Activated naive CD4-positive, alpha-beta T cell treated with anti-CD3 and anti-CD28 coated beads, Interleukin-2, amount 10 ng/mL, durations not matched to agents 7 days and 5 days (primary cell): ENCODE results near the gene SLC7A10.

Experiments used
- CTCF ChIA-PET: fragments of 350-600 bp; sonication (Branson Sonifier 250); formaldehyde crosslinking; loops from one replicate; lab custom pipeline; 2021; ENCODE audit warnings: antibody characterized with exemption; lab: Charles Lee
- DNase-seq: peaks from one replicate; pipeline ENCODE4 v3.0.0-alpha.2; 2020
- H3K27ac Mint-ChIP-seq: one replicate; pipeline ENCODE4 v1.8.0; 2021; ENCODE audit warnings: mild to moderate bottlenecking, moderate library complexity, mixed read lengths
- H3K27me3 Mint-ChIP-seq: one replicate; pipeline ENCODE4 v1.8.0; 2021; ENCODE audit warnings: mild to moderate bottlenecking, mixed read lengths
- H3K36me3 Mint-ChIP-seq: one replicate; pipeline ENCODE4 v1.8.0; 2021; ENCODE audit warnings: mixed read lengths
- H3K4me1 Mint-ChIP-seq: one replicate; pipeline ENCODE4 v1.8.0; 2021; ENCODE audit warnings: mixed read lengths
- H3K4me3 Mint-ChIP-seq: one replicate; pipeline ENCODE4 v1.8.0; 2021; ENCODE audit warnings: mild to moderate bottlenecking, moderate library complexity, mixed read lengths
- H3K9me3 Mint-ChIP-seq: one replicate; pipeline ENCODE4 v1.8.0; 2021; ENCODE audit warnings: mixed read lengths

Gene SLC7A10

DNA sequence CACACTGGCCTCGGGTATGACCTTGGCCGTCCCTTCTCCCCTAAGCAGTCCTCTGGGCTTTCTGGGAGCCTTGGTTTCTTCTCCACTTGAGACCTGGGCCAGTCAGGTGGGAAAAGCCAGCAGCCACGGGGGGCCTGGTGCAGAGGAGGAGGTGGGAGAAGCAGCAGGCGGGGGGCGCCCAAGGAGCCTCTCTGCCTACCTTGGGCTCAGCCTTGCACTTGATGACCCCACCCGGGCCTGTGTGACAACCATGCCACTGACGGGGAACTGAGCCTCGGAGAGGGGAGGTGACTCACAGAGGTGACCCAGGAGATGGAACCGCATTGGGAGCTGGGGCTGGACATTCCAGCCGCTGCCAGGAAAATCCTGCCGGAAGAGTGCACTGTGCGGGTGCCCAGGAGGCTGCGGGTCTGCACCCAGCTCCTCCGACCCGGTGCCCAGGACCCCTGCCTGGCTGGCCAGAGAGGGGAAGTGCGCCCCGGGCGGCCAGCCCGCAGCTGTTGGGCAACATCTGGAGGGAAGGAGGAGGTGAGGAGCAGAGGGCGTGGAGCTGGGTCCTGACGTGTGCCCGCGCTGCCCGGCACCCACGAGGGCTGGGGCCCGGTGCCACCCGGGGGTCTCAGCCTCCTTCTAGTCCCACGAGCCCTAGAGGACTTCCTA, 23.4 kb upstream of the SLC7A10 start:
- H3K36me3 Mint-ChIP-seq, result no peaks in the 10 kb centered on the region
- no peak for DNase-seq
- peaks cover 3% of the 10 kb centered on the region for H3K27me3 Mint-ChIP-seq
- no peaks in the 10 kb centered on the region for H3K4me1 Mint-ChIP-seq
- H3K9me3 Mint-ChIP-seq, result peaks cover 15% of the 10 kb centered on the region
- H3K27ac Mint-ChIP-seq, result no peak overlapping the region
- CTCF ChIA-PET, result no interaction called here
- H3K4me3 Mint-ChIP-seq, result no peak overlapping the region

DNA sequence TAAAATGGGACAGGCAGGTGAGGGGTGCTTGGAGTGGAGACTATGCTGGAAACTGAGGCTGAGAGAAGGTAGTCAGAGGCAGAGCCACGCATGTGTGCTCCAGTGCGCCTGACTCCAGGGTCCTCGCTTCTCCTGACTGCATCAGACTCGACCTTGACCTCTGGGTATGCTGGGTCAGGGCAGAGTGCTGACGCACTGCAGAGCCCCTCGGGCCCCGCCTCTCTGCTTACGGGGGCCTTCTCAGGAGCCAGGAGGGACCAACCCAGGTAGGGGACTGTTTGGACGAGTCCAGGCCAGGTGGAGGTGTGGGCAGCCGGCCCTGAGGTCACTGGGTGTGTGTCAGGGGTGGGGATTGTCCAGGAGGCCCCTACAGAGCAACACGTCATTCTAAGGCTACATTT, 22.9 kb upstream of the SLC7A10 start:
- Mint-ChIP-seq H3K4me1 (no peaks in the 10 kb centered on the region), H3K27me3 (peaks cover 4% of the 10 kb centered on the region), H3K4me3 (no peak overlapping the region), H3K9me3 (peaks cover 15% of the 10 kb centered on the region), H3K36me3 (no peaks in the 10 kb centered on the region), H3K27ac (no peak overlapping the region)
- no peak for DNase-seq
- CTCF ChIA-PET, result interaction anchor here (1.9 kb wide), 1 partner anchor 13 kb away, joined by 5 read pairs; no protein-coding TSS in a partner anchor

DNA sequence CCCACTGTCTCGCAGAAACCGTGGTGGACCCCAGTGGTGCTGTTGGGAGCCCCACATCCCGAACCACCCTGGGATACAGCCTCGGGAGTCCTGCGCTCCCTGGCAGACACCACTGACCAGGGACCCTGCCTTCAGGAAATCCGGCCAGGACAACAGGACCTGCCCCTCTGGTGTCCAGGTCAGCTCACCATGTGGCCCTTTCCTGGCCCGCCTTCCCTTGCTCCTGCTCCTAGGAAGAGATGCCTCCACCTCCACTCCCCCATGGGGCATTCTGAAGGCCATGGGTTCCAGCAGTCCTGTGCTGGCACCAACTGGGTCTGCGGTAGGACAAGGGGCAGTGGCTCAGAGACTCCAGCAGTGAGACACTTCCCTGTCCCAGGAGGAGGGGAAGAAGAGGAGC, 22.5 kb upstream of the SLC7A10 start:
- peaks cover 4% of the 10 kb centered on the region for H3K27me3 Mint-ChIP-seq
- CTCF ChIA-PET, result interaction anchor here (1.9 kb wide), 1 partner anchor 12 kb away, joined by 5 read pairs; no protein-coding TSS in a partner anchor
- H3K27ac Mint-ChIP-seq, result no peak overlapping the region
- H3K36me3 Mint-ChIP-seq, result no peaks in the 10 kb centered on the region
- peaks cover 15% of the 10 kb centered on the region for H3K9me3 Mint-ChIP-seq
- no peak for DNase-seq
- no peaks in the 10 kb centered on the region for H3K4me1 Mint-ChIP-seq
- no peak overlapping the region for H3K4me3 Mint-ChIP-seq

DNA sequence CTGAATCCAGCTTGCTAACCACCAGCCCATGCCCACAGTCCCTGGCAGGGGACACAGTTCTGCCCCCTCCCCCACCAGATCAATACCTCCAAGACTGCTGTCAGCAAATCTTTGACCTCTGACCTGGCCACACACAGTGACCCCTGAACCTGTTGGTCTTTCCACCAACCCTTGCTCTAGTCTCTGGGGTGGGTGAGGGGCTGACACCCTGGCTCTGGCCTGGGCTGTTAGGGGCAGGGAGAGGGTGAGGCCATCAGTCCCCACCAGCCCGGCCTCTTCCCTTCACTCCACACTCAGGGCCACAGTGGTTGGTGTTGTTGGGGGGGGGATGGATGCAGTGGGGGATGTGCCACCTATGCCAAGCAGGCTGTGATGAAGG, 21.8 kb upstream of the SLC7A10 start:
- H3K4me1 Mint-ChIP-seq, result no peaks in the 10 kb centered on the region

DNA sequence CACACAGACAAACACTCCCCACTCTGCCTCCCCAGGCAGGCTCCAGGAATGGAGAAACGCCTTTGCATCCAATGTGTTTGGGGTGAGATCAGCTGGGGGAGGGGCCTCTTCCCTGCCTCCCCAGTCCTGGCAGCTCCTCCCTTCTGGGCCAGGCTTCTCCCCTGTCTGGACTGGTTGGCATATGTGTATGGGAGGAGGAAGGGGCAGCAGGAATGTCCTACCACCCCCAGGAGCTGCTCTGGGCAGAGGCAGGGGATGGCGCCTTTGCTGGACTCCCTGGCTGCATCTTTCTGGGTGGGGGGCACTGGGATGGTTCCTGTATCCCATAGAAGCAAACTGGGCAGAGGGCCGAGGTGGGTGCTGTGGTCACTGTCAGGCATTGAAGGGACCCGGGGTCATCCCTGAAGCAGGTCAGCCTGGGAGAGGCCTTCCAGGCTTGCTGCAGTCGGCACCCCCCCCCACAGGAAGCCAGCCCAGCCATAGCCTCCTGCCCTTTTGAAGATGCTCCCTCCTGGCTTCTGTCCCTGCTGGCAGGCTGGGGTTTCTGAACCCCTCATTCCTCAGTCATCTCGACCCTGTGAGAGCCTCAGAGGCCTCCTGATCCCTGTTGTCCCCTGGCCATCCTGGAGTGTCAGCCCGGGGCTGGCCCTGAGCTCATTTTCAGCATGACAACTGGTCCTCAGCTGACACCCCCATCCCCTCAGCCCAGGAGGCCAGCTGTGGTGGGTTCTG, 21.2 kb upstream of the SLC7A10 start:
- H3K4me3 Mint-ChIP-seq, result no peak overlapping the region
- no peak for DNase-seq
- peaks cover 15% of the 10 kb centered on the region for H3K9me3 Mint-ChIP-seq
- H3K36me3 Mint-ChIP-seq, result no peaks in the 10 kb centered on the region
- no peaks in the 10 kb centered on the region for H3K4me1 Mint-ChIP-seq
- CTCF ChIA-PET, result interaction anchor here (1.0 to 1.9 kb wide), 3 partner anchors 11 to 158 kb away, joined by 3 to 6 read pairs (median 5); no protein-coding TSS in a partner anchor
- H3K27me3 Mint-ChIP-seq, result peaks cover 4% of the 10 kb centered on the region
- no peak overlapping the region for H3K27ac Mint-ChIP-seq

More for the DNA sequence above, 21.8 kb upstream of the SLC7A10 start:
- H3K4me3 Mint-ChIP-seq, result no peak overlapping the region
- no peak for DNase-seq
- no peak overlapping the region for H3K27ac Mint-ChIP-seq
- CTCF ChIA-PET, result interaction anchor here (1.0 to 1.9 kb wide), 2 partner anchors 11 to 12 kb away, joined by 3 to 5 read pairs; no protein-coding TSS in a partner anchor
- H3K36me3 Mint-ChIP-seq, result no peaks in the 10 kb centered on the region
- peaks cover 4% of the 10 kb centered on the region for H3K27me3 Mint-ChIP-seq
- peaks cover 15% of the 10 kb centered on the region for H3K9me3 Mint-ChIP-seq

DNA sequence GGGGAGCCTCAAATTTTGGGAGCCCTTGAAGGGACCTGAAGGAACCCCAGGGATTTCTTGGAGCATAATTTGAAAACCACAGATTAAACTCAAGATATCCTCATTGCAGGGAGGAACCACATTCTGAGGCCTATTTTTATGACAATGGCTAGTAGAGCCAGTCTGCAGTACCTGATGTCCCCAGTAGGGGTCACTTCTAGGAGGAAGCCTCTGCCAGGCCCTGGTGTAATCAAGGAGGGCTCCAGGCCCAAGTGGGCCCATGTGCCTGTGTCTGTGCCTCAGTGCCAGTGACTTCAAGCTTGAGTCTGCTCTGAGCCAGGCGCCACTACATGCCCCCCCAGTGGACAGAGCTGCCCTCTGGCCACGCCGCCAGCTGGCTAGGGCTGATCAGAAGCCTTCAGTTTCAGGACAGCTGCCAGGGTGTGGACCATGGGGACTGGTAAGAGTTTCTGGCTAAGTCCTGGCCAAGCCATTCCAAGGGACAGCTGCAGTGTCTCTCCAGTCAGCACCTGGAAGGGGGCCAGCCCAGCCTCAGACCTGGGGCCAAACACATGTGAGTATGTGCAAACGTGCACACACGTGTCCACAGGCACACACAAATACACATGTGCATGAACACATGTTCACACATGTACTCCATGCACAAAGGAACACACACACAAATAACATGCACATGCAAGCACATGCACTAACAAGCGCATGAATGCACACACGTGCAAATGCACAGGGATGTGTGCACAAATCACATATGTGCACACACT, 20.5 kb upstream of the SLC7A10 start:
- no peaks in the 10 kb centered on the region for H3K4me1 Mint-ChIP-seq
- CTCF ChIA-PET, result interaction anchor here (1.4 kb wide), 1 partner anchor 159 kb away, joined by 6 read pairs; no protein-coding TSS in a partner anchor
- no peak overlapping the region for H3K27ac Mint-ChIP-seq
- no peaks in the 10 kb centered on the region for H3K36me3 Mint-ChIP-seq
- no peak for DNase-seq
- H3K4me3 Mint-ChIP-seq, result no peak overlapping the region
- H3K9me3 Mint-ChIP-seq, result peaks cover 15% of the 10 kb centered on the region
- peaks cover 4% of the 10 kb centered on the region for H3K27me3 Mint-ChIP-seq

DNA sequence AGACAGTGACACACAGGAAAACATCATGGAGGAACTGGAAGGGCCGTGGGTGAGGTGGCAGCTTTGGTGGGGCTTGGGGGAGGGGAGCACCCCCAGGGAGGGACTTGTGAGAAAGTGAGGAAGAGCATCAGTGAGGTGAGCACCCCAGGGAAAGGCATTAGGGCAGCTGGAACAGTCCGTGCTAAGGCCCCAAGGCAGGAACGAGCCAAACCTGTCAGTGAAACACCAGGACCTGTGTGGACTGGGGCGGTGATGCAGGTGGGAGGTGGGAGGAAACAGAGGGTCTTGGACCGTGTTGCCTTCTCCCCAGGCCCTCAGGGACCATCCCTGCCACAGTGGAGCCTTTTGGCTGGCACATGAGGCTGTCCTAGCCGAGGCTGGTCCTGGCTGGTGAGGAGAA, 17.3 kb upstream of the SLC7A10 start:
- no peaks in the 10 kb centered on the region for H3K4me1 Mint-ChIP-seq
- DNase-seq, result no peak
- H3K27ac Mint-ChIP-seq, result no peak overlapping the region
- H3K36me3 Mint-ChIP-seq, result no peaks in the 10 kb centered on the region
- no peak overlapping the region for H3K4me3 Mint-ChIP-seq
- CTCF ChIA-PET, result interaction anchor here (1.0 to 5.4 kb wide), 4 partner anchors 68 to 173 kb away, joined by 5 to 43 read pairs (median 6); no protein-coding TSS in a partner anchor
- H3K27me3 Mint-ChIP-seq, result peaks cover 7% of the 10 kb centered on the region
- H3K9me3 Mint-ChIP-seq, result peaks cover 15% of the 10 kb centered on the region

DNA sequence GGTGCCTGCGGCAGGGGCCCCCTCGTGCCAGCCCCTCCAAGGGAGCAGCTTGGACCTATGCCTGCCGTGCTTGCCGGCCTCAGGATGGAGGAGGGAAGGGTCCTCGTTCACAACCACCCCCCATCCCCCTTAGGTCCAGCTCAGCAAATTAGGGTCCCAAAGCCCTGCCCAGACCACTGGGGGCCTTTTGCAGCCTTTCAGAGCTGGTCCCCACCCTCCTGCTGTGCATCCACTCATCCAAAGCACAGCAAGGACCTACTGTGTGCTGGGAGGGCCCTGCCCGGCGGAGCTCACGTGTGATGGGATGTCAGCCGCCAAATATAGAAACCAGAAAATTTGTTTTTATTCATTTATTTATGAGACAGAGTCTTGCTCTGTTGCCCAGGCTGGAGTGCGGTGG, 16.5 kb upstream of the SLC7A10 start:
- Mint-ChIP-seq H3K27me3 (peaks cover 7% of the 10 kb centered on the region), H3K4me3 (no peak overlapping the region), H3K36me3 (no peaks in the 10 kb centered on the region), H3K4me1 (no peaks in the 10 kb centered on the region), H3K27ac (no peak overlapping the region), H3K9me3 (peaks cover 15% of the 10 kb centered on the region)
- CTCF ChIA-PET, result interaction anchor here (0.6 to 5.4 kb wide), 7 partner anchors 11 to 174 kb away, joined by 3 to 43 read pairs (median 5); no protein-coding TSS in a partner anchor
- no peak for DNase-seq

DNA sequence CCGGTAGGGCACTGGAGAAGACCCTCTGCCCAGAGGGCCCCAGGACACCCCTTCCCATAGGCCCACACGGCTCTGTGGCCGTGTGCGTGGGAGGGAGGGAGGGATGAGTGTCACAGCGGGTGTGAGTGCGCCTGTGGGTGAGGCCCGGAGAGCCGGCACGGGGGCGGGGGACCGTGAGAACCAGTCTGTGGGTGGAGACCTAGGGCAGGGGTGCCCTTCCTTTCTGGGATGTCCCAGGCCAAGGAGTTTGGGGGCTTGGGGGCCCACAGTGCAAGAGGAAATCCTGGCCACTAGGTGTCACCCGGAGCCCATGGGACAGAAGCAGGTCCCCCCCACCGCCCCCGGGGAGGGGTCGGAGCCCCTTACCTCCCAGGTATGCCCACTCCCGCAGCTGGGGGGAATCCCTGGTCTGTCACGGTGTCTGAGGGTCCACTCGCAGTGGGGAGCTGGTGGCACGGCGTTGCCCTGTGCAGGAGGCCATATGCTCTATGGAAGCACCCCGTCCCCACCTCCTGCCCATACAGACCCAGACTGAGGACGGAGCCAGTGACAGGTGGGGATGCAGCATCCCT, 16.0 kb upstream of the SLC7A10 start:
- peaks cover 13% of the 10 kb centered on the region for H3K9me3 Mint-ChIP-seq
- peaks cover 7% of the 10 kb centered on the region for H3K27me3 Mint-ChIP-seq
- no peak overlapping the region for H3K27ac Mint-ChIP-seq
- no peaks in the 10 kb centered on the region for H3K36me3 Mint-ChIP-seq
- no peak for DNase-seq
- no peaks in the 10 kb centered on the region for H3K4me1 Mint-ChIP-seq
- H3K4me3 Mint-ChIP-seq, result no peak overlapping the region
- CTCF ChIA-PET, result interaction anchor here (0.6 to 5.4 kb wide), 5 partner anchors 10 to 175 kb away, joined by 3 to 43 read pairs (median 5); no protein-coding TSS in a partner anchor

DNA sequence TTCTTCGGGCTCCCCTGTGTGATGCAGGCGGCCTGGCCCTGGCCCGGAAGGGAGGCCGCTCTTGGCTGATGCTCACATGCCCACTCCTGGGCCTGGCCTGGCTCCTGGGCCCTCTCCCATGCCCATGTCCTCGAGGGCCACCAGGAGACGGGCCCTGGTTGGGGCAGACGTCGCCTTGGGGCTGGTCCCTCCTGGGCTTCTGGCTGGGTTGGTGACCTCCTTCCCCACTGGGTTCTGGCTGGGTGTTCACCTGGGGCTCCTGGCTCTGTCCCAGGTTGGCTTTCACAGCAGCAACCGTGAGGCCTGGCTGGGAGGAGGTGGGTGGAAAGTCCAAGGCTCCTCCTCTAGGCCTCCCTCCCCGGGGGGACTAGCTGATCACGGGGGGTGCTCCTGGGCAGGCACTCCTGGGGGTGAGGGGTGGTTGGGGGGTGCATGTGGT, 15.5 kb upstream of the SLC7A10 start:
- DNase-seq, result no peak
- Mint-ChIP-seq H3K27ac (no peak overlapping the region), H3K4me1 (no peaks in the 10 kb centered on the region), H3K27me3 (peaks cover 7% of the 10 kb centered on the region), H3K9me3 (peaks cover 11% of the 10 kb centered on the region), H3K4me3 (no peak overlapping the region), H3K36me3 (no peaks in the 10 kb centered on the region)
- CTCF ChIA-PET, result interaction anchor here (1.1 to 5.4 kb wide), 2 partner anchors 165 to 169 kb away, joined by 3 to 43 read pairs; no protein-coding TSS in a partner anchor

DNA sequence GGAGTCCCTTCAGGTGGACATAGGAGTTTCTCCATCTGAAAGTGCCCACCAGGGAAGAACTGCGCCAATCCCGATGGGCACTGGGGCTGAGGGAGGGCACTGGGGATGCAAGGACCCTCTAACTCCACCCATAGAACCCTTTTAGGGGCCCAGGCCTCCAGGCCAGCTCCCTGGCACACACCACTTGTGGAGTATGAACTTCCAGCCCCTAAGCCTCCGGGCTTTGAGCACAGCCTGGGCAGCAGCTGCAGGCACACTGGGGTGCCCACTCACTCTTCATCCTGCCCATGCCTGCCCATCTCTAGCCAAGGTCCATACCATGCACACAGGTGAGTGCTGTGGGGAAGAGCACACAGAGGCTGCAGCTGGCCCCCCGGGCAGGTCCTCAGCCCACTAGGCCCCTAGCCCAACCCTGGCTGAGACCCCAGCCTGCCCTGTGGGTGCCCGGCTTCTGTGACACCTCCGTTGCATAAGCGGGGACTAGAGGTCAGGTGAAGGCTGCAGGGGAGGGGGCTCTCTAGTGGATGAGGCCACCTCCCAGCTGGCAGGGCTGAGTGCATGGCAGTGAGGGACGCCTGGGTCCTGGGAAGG, 14.6 kb upstream of the SLC7A10 start:
- Mint-ChIP-seq H3K4me3 (no peak overlapping the region), H3K9me3 (peaks cover 6% of the 10 kb centered on the region), H3K27ac (no peak overlapping the region), H3K36me3 (no peaks in the 10 kb centered on the region), H3K4me1 (no peaks in the 10 kb centered on the region), H3K27me3 (peaks cover 9% of the 10 kb centered on the region)
- no peak for DNase-seq
- CTCF ChIA-PET, result interaction anchor here (5.4 kb wide), 1 partner anchor 166 kb away, joined by 43 read pairs; no protein-coding TSS in a partner anchor

DNA sequence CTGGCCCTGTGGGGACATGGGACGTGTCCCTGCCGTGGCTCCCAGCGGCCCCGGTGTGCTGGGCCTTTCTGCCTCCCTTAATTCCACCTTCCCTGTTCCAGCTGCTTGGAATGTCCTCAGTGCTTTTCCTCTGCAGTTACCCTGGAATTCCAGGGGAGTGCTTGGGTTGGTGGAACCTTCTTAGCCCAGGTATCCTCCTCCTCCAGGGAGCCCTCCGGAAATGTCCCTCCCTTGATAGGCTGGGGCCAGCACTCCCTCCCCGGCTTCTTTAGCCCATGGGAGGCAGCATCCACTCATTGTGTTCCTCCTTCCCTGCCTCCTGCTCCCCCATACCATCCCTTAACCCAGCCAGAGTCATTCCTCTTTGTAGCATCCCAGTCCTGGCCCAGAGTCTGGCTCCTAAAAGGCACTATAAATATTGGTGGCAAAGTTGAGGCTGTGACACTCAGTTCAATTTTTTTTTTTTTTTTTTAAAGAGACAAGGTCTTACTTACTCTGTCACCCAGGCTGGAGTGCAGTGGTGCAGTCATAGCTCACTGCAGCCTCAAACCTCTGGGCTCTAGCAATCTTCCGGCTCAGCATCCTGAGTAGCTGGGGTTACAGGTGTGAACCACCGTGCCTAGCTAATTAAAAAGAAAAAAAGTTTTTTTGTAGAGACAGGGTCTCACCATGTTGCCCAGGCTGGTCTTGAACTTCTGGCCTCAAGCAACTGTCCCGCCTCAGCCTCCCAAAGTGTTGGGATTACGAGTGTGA, 13.7 kb upstream of the SLC7A10 start:
- no peak overlapping the region for H3K27ac Mint-ChIP-seq
- H3K36me3 Mint-ChIP-seq, result no peaks in the 10 kb centered on the region
- CTCF ChIA-PET, result interaction anchor here (0.5 to 5.4 kb wide), 2 partner anchors 146 to 167 kb away, joined by 3 to 43 read pairs; no protein-coding TSS in a partner anchor
- H3K4me3 Mint-ChIP-seq, result no peak overlapping the region
- no peak for DNase-seq
- no peaks in the 10 kb centered on the region for H3K4me1 Mint-ChIP-seq
- no peaks in the 10 kb centered on the region for H3K9me3 Mint-ChIP-seq
- peaks cover 12% of the 10 kb centered on the region for H3K27me3 Mint-ChIP-seq
